Activated CD4-positive, alpha-beta T cell treated with anti-CD3 and anti-CD28 coated beads, Interleukin-2, amount 50 U/mL, for 48 hours (primary cell): ENCODE data around the gene MAGI2.
"Not testable (repeated sequence)": the region's sequence is repeated elsewhere in the genome, so short reads cannot be mapped to it uniquely, and the experiment has no call there.

Experiments used
- DNase-seq, 2 experiments: peaks; one replicate each; pipeline ENCODE4 v3.0.0-alpha.2; 2020

Gene MAGI2

GRCh38 chr7:78317371-78317770, 1136.1 kb downstream of the MAGI2 start:
- no peak for DNase-seq

- no peak for DNase-seq
These were observed 1137.4 kb downstream of the MAGI2 start for GRCh38 chr7:78316110-78316509.

GRCh38 chr7:78315119-78315518, 1138.3 kb downstream of the MAGI2 start:
- no peak for DNase-seq

GRCh38 chr7:78311181-78311580, 1142.3 kb downstream of the MAGI2 start:
- DNase-seq: no peak

GRCh38 chr7:78307892-78308291, 1145.6 kb downstream of the MAGI2 start:
- DNase-seq: no peak

GRCh38 chr7:78306634-78307033, 1146.8 kb downstream of the MAGI2 start:
- no peak for DNase-seq

- DNase-seq: no peak
These were observed 1152.1 kb downstream of the MAGI2 start for GRCh38 chr7:78301407-78301806.

- no peak for DNase-seq
These were observed 1154.4 kb downstream of the MAGI2 start for GRCh38 chr7:78299088-78299487.

- DNase-seq: no peak
These were observed 1156.7 kb downstream of the MAGI2 start for GRCh38 chr7:78296644-78297371.

- no peak for DNase-seq
These were observed 1157.3 kb downstream of the MAGI2 start for GRCh38 chr7:78296046-78296597.

- DNase-seq: not testable (repeated sequence)
These were observed 1164.0 kb downstream of the MAGI2 start for GRCh38 chr7:78289471-78289870.

GRCh38 chr7:78284945-78285344, 1168.5 kb downstream of the MAGI2 start:
- no peak for DNase-seq

GRCh38 chr7:78280276-78280675, 1173.2 kb downstream of the MAGI2 start:
- DNase-seq: no peak

- DNase-seq: no peak
These were observed 1174.0 kb downstream of the MAGI2 start for GRCh38 chr7:78279457-78279856.

GRCh38 chr7:78279032-78279431, 1174.4 kb downstream of the MAGI2 start:
- DNase-seq: no peak

GRCh38 chr7:78267141-78267540, 1186.3 kb downstream of the MAGI2 start:
- DNase-seq: no peak

GRCh38 chr7:78265486-78265885, 1188.0 kb downstream of the MAGI2 start:
- DNase-seq: no peak

- DNase-seq: no peak
These were observed 1188.4 kb downstream of the MAGI2 start for GRCh38 chr7:78265071-78265470.

- no peak for DNase-seq
These were observed 1189.4 kb downstream of the MAGI2 start for GRCh38 chr7:78264105-78264504.

GRCh38 chr7:78261739-78262138, 1191.7 kb downstream of the MAGI2 start:
- DNase-seq: no peak

GRCh38 chr7:78261302-78261701, 1192.2 kb downstream of the MAGI2 start:
- DNase-seq: no peak

- no peak for DNase-seq
These were observed 1192.6 kb downstream of the MAGI2 start for GRCh38 chr7:78260826-78261225.

- no peak for DNase-seq
These were observed 1198.8 kb downstream of the MAGI2 start for GRCh38 chr7:78254726-78255055.

GRCh38 chr7:78253850-78254725, 1199.4 kb downstream of the MAGI2 start:
- DNase-seq: no peak
